SU-DHL-6 (cell line): Measurements from ENCODE around the gene CTNNBL1.

Source experiments
- CTCF ChIP-seq: fragments of 200-600 bp; sonication (generic); IDR thresholded peaks from one replicate; pipeline ENCODE4 v1.5.1; 2017; ENCODE audit warnings: antibody characterized with exemption, mild to moderate bottlenecking, low read length, moderate library complexity; ENCODE audit not compliant: insufficient read depth, poor library complexity, severe bottlenecking
- EZH2phosphoT487 ChIP-seq: fragments of 200-600 bp; sonication (generic), shearing (Covaris generic); conservative IDR thresholded peaks from 2 replicates; pipeline ENCODE4 v1.6.1; 2018; ENCODE audit warnings: mild to moderate bottlenecking, antibody characterized with exemption, low read length, moderate library complexity, mixed read lengths

DNA sequence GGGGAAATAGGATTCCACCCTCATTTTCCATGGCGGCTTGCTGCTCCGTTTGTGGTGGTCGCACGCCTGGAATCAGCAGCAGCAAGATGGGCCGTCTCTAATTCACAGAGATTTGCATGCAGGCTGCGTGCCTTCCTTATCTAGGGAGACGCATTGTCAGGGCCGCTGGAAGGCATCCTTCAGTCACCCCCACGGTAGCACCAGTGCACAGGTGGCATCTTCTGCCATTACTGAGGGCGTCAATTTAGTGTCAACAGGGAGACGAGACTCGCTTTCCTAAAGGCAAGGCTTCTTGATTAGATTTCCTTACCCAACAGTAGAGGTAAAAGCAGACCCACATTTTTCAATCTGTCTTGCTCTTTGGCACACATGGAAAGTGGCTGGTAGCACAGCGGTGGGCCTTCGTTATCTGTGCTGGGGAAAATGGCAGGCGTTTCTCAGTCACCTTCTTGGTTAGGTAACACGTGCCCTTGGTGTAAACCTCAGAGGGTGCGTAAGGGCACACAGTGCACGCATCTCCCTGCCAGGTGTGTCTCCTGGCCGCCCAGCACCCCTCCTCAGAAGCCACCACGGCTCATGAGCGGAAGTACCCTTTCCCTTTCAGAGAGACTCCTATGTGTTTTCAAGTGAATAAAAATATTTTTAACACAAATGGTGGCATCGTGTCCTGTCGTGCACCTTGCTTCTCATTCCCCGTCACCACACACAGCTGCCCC lies 181.8 kb downstream of the CTNNBL1 start:
- TF ChIP-seq CTCF, result no peak
- no peak for TF ChIP-seq EZH2phosphoT487
